HG02981 (cell line): ENCODE results near the gene BANP.

Experiments
- ATAC-seq: cut with Tn5 transposase; IDR thresholded peaks from one replicate; pipeline ENCODE4 v1.9.1; 2021; ENCODE audit warnings: mild to moderate bottlenecking, moderate library complexity; ENCODE audit not compliant: unreplicated experiment

The BANP gene

DNA sequence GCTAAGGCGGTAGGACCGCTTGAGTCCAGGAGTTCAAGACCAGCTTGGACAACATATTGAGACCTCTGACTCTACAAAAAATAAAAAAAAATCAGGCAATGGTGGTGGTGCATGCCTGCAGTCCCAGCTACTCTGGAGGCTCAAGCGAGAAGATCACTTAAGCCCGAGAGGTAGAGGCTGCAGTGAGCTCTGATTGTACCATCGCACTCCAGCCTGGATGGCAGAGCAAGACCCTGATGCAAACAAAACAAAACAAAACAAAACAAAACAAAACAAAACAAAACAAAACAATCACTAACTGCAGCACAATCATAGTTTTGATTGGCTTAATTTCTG, 2.5 kb upstream of the BANP start:
- no peak for ATAC-seq

DNA sequence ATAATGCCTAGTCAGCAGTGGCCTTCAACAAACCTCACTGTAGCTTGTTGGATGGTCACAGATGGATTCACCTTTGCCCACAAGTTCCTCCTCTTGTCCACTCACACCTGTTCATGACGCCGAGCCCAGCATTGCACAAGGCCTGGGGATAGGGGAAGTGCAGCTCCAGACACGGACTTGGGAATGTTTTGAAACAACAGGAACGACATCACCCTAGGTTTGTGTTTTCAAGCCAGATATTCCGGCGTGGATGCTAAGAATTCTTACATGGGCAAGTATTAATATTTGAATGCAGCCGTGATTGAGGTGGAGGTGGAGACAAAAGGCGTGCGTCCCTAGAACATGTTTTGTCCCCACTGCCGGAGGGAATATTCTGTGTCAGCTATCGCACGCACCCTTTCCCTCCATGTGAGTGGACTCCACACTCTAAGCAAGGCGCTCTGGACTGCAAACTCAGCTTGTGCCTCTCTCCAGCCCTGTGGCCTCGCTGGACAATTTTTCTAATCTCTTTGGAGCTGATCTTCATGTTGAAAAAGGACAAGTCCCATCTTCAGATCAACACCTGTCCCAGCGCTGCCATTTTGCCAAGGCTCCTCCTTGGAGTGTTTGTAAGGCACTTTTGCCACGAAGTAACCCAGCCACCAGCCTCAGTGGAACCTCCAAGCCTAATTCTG, 2.0 kb upstream of the BANP start:
- ATAC-seq: no peak

DNA sequence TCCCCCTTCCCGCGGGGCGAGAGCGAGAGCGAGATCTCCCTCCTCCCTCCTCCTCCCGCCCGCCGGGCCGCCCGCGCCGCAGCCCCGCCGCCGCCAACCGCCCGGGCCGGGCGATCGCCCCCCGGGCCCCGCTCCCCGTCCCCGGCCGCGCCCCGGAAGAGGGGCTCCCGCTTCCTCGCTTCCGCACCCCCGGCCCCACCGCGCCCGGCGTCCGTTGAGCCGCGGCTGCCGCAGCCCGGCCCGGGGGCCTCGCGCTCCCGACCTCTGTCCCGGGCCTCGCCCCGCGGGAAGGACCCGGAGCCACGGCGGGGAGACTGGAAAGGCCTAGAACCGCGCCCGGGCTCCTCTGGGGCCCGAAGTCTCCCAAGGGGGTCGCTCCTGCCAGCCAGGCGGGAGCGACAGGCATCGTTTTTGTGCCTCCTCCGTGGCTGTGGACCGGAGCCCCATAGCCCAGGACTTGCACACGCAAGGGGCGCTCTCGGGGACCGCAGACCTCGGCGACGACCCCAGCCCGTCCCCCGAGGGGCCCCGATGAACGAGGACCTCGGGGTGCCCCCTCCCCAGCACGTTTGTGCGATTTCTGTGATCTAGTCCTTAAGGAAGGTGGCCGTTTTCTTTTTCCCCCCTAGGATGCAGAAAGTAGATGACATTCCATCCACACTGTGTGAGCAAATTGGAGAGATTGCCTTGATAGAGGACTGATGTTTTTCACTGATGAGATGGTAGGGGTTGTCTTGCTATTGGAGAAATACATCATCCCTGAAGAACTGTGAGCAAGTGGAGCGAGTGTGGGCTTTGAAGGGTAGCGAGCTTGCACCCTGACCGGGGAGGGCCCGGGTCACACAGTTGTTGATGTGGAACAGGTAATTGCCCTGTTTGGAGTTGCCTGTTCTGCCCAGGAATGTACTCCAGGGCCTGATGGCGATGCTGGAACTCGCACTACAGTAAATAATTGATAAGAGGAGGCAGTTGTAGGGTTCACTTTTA, 611 bp downstream of the BANP start:
- ATAC-seq: no peak

DNA sequence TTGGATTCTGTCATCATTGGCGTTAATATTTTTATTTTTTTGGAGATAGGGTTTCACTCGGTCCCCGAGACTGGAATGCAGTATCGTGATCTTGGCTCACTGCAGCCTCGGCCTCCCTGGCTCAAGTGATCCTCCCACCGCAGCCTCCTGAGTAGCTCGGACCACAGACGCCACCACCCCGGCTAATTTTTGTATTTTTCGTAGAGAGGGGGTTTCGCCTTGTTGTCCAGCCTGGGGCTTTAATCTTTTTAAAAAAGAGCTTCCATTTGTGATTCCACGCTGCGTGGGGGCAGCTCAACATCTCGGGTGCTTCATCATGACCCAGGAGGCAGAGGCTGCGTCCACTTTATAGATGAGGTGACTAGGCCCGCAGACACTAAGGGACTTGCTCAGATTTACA, 1.5 kb downstream of the BANP start:
- no peak for ATAC-seq

DNA sequence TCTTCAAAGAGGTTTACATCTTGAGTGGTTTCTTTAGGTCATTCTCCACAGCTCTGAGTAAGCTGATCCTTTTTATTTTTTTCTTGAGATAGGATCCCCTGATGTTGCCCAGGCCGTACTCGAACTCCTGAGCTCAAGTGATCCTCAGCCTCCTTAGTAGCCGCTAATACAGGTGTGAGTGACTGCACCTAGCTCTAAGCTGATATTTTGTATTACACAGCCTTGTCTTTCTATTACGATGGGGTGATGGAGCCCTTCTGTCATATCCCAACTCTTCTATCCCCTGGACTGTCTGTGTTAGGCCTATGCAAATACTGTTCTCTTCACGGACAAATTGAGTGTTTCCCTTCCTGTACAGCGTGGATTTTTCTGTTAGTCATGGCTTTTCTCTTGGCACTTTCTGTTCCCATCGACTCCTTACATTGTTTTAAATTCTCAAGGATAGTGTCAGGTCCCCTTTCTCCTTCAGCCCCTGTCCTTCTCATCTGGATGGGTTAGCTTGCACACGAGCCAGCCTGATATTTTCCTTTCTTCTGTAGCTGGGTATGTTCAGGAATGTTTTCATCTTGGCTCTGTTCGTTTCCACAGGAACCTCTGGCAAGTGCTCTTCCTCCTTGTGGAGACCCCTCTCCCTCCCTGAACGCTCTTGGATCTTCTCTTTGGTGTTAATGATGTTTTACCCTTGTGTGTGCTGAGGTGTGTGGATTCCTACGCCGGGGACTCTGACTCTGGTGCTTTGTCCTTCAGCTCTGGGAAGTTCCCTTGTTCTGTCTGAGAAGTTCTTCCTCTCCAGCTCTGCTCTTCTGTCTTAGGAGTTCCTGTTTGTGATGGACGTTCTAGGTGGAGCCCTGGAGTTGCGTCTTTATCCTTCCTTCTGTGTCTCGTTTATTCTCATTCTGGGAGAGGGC, 2.3 kb downstream of the BANP start:
- no peak for ATAC-seq

DNA sequence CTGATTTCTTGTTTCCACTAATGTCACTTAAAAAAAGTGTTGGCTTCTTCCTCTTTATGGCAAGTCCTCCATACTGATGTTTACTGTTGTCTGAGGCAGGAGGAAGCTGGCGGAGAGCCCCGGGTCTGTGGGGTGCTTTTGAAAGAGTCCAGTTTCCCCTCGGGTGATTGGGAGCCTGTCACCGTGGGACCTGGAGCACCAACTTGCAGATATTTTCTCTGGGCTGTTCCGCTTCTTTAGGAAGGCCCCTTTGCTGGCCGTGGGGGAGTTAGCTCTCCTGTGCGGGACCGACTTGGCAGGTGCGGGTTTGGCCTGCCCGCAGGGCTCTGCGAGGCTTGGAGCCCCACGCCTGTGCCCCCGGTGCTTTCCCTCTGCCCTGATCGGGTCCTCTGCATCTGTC, 3.1 kb downstream of the BANP start:
- no peak for ATAC-seq

DNA sequence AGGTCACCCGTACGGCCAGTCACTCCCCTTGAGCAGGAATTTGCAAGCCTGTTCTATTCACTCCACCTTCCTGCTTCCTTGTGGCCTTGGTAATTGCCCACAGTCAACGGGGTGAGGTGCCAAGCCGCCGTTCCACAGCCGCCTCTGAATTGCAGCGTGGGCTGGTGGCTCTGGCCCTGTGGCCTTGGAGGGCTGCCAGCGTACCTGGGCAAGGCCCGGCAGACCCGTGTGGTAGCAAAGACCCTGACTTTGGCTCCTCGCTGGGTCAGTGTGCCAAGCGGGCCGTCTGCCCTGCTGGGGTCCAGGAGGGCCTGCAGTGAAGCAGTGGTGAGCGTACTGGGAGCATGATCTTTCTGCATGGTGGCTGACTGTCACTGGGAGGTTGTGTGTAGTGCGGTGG, 3.6 kb downstream of the BANP start:
- no peak for ATAC-seq

DNA sequence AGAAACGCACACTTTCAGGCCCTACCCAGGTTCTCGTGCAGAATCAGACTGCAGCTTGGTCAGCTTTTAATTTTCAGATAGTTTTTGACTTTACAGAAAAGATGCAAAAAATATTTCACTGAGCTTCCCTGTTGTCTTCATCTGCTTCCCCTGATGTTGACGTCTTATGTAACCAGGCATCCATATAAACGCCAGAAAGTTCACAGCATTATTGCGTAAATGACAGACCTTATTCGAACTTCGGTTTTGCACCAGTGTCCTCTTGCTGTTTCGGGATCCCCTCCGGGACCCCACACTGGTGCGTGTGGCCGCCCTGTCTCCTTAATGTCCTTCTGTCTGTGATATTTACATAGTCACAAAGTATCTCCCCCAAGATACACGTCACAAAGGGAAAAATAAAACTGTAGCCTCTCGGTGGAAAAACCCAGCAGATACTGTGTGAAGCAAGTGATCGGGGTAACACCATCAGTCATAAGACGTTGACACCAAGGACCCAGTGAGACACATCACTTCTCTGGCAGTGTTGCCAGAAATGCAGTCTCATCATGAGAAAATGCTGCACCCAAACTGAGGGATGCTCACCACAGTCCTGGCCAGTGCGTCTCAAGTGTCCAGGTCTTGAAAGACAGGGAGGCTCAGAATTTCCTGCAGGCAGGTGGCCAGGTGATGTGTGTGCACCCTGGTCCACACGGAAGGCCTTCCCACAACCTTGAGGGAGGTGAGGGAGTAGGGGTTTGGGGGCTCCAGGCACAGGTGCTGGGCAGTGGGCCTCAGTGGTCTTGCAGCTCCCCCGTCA, 4.3 kb downstream of the BANP start:
- no peak for ATAC-seq

DNA sequence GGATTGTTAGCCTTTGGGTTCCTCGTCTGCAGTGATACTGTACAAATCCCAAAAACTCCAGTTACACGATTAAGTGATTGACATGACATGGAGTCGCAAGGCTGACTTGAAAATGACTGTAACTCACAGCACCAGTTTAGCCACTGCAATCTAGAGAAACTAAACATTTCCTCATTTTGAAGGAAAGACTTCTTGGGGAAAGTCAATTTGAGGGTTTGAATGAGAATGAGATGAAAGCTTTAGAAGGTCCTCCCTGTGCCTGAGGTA, 4.8 kb downstream of the BANP start:
- ATAC-seq: no peak

DNA sequence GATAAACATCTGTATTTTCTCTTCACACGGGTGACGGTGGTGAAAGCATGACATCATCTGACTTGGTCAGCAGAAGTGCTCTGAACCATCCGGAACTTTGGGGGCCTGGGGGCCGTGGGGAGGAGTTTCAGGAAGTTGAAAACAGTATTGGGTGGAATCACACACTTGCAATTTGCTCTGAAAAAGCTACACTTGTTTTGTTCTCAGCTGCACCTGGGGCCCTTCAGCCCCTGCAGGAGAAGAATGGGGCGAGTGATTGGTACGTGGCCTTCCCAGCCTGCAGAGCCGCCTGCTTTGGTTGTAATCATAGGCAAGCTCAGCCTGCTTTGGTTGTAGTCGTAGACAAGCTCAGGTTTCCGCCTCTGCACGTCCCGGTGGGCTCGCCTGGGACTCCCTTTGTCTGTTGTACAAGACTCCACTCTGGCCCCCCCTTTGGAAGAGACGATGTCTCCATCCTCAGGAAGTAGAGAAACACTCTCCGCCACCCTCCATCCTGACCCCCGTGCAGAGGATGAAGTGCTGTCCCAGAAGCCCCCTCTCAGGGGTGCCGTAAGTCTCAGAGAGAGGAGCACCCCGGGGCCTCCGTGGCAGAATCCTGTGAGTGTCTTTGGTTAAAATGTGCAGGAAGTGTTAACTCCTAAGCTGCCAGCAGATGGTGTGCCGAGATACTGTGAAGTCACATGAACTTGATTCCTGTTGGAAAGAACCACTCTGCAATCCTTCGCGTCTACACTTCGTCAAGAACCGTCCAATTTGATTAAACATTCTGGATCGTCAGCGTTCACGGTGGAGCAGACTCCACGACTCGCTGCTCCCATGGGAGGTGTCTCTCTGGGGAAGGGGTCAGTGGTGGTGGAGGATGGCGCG, 5.4 kb downstream of the BANP start:
- no peak for ATAC-seq

DNA sequence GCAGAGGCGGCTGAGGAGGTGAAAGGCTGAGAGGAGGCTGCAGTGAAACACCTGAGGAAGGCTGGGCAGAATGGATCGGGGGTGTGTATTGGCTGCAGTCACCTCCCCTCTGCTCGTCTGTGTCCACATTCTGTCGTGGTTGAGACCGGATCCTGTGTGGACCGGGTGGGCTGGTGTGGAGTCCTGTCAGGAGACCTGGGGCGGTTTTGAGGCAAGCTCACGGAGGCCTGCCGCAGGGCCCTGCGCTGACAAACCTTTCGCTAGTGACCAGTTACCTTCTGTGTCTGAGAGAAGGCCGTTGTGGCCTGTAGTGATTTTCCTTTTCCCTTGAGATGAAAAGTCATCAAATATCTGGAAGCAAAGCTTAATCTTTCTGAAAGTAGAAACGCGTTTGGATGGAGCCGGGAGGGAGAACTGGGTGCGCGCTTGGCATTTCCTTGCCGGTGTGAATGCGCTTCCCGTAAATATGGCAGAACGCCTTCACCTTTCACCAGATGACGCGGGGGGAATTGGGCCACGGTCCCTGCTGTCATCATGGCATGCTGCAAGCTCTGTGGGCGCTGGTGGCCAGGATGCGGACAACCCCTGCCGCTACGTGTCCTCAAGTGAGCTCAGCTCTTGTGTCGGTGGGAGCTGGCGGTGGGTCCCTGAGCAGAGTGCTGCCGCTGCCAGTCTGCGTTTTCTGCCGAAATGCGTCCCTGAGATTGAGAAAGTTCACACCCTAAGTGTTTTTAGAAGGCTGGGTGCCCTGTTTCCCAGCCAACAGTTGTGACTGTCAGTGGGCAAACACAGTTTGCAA, 6.3 kb downstream of the BANP start:
- ATAC-seq: no peak

DNA sequence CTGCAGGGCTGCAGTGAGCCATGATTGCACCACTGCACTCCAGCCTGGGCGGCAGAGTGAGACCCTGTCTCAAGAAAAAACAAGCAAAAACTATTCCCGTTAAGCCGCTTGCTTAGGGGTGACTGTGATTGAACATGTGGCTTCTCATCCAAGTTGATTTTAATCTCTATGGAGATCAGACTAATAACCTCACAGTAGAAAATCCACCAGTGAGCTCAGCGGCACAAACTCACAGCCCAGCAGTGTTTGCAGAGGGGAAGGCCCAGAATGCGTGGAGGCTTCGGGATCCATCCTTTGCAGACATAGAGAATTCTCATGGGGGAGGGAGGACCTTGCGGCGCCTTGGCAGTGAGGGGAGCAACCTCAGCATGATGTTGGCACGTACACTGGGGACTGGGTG, 7.4 kb downstream of the BANP start:
- no peak for ATAC-seq

DNA sequence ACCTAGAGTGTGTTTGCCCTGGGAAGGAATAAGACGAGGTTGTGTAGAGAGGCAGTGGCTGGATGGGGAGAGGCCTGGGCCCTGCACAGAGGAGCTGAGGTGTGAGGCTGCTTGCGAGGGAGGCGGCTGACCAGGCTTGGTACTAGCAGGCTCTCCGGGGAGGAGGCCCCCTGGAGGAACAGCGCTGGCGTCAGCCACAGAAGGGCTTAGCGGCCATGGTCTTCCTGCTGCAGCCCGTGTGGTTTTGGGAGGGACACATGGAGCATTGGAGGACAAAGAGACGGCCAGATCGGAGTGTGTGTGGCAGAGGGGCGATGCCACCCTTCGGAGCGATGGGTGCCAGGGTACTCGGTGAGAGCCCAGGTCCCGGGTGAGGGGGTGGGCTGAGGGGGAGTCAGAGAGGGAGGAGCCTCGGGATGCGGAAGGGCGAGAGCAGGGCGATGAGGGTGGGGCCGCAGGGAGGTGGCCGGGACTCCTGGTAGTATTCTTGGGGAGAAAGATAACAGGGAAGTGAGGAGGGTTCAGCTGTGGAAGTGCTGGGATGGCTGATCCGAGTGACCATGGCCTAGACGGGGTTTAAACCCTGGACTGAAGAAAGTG, 8.3 kb downstream of the BANP start:
- ATAC-seq: no peak

DNA sequence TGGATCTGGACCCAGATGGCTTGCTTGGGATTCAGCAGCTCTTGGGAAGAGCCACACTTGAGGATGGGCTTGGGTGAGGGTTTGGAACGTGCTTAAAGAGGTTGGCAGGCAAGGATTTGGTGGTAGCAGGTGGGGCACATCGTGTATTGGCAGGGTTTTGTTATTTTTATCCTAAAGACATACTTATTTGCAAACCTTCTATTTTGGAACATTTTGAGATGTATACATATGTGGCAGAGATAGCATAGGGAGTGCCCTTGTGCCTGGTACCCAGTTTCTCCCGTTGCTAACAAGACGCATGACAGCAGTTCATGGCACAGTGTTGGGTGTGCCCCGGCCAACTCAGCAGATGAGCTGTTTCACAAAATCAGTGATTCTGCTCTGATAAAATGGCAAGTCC, 9.1 kb downstream of the BANP start:
- no peak for ATAC-seq

DNA sequence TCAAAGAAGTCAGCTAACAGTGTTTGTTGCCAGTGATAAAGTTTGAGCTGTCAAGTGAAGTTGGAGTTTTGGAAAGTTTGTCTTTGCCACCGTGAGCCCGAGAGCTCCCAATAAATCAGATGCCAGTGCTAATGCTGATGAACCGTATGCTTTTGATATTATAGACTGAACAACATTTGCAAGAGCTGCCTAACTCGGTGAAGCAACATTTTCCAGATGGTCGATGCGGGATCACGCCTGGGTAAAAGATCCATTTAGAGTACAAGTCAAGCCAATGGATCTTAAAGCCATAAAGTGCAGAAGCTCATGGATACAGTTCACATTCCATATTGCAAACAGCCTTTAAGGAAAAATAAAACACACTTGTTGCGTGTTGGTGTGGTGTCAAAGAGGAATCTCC, 9.6 kb downstream of the BANP start:
- no peak for ATAC-seq

DNA sequence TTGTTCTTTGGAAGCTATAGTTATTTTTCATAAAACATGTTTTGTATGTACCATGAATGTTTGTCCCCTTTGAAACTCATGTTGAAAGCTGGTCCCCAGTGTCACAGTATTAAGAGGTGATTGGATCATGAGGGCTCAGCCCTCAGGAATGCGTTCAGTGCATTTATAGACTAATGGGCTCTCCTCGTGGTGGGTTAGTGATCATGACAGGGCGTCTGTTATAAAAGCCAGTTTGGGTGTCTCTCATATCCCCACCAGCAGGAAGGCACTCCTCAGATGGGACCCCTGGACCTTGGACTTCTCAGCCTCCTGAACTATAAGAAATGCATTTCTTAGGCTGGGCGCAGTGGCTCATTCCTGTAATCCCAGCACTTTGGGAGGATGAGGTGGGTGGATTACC, 10.4 kb downstream of the BANP start:
- no peak for ATAC-seq

DNA sequence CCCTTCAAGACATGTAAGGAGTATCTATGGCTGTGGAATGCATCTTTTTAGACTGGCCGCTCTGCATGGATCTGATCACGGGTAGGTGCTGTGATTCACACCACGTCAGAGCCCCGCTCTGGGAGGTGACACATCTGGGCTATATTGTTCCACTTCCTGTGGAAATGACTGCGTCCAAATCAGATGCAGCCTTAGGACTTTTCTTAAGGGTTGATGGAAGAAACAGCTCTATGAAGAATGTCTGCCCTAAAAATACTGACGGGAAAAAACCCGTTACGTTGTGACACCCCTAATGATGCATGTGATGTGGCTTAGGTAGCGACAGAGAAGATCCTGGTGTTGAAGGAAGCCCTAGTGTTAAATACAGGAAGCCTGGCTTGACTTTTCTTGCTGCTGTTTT, 12.2 kb downstream of the BANP start:
- ATAC-seq: no peak

DNA sequence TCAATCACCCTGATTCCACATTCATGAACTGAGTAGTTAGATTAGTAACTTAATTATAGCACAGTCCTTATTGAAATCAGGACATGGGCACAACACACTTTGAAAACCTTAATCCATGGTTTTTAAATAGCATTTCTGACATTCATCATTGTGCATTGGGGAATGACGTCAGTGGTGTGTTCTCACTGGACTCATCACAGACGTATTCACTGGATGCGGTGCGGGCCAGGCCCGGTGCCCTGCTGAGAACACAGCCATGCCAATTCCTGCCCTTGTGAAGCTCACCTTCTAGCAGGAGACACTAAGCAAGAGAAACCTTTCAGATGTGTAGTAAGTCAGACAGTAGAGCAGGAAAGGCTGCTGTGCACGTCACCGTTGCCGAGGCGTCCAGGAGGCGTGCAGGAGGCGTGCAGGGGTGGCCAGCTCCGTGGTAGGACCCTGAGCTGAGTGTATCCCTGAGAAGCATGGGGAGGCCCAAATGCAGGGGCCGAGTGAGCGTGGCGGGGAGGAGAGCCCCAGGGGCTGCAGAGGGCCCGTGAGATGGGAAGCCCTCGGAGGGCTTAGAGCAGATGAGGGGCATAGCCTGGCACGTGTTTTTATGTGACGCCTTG, 12.9 kb downstream of the BANP start:
- no peak for ATAC-seq
